GM10847 (cell line): Measurements from ENCODE around the gene HUNK.

ENCODE experiments used
- POLR2A ChIP-seq: IDR thresholded peaks from 2 replicates; pipeline ENCODE4 v1.6.1; 2011; ENCODE audit not compliant: insufficient read length; ENCODE audit errors: extremely low read depth

HUNK gene

GRCh38 chr21:32020564-32020963 is 147.7 kb downstream of the HUNK start:
- no peak for TF ChIP-seq POLR2A

GRCh38 chr21:32021319-32021994 is 148.6 kb downstream of the HUNK start:
- no peak for TF ChIP-seq POLR2A

- no peak for TF ChIP-seq POLR2A
Measured at GRCh38 chr21:32022146-32022545, 149.3 kb downstream of the HUNK start.

GRCh38 chr21:32030146-32030652 is 157.4 kb downstream of the HUNK start:
- TF ChIP-seq POLR2A, result no peak

- no peak for TF ChIP-seq POLR2A
Measured at GRCh38 chr21:32034850-32035249, 162.0 kb downstream of the HUNK start.

GRCh38 chr21:32035617-32036016 is 162.8 kb downstream of the HUNK start:
- no peak for TF ChIP-seq POLR2A

GRCh38 chr21:32036756-32037155 is 163.9 kb downstream of the HUNK start:
- TF ChIP-seq POLR2A, result no peak

- no peak for TF ChIP-seq POLR2A
Measured at GRCh38 chr21:32043458-32043857, 170.6 kb downstream of the HUNK start.

- no peak for TF ChIP-seq POLR2A
Measured at GRCh38 chr21:32044205-32045180, 171.7 kb downstream of the HUNK start.

- no peak for TF ChIP-seq POLR2A
Measured at GRCh38 chr21:32046191-32046590, 173.4 kb downstream of the HUNK start.

- TF ChIP-seq POLR2A, result no peak
Measured at GRCh38 chr21:32048353-32048752, 175.5 kb downstream of the HUNK start.
